GM23338 (cell line): ENCODE measurements around the gene PTPRN2. TPM values are rescaled to one million over a fixed set of nuclear protein-coding genes. Genes with fewer than 3 reads are reported as not detected.

Experiments used
- ATAC-seq: fragments of 200-7000 bp; cut with Tn5 transposase; 3 replicates; pipeline ENCODE4 v1.9.1; 2020
- DNase-seq: peaks from one replicate; pipeline ENCODE4 v3.0.0-alpha.2; 2015; ENCODE audit warnings: low spot score
- H2AFZ ChIP-seq: fragments of 200-600 bp; sonication (generic); 2 replicates; pipeline ENCODE4 v1.8.0; 2016; ENCODE audit warnings: antibody characterized with exemption, mild to moderate bottlenecking, moderate library complexity
- H3F3A ChIP-seq: fragments of 200-600 bp; sonication (generic); replicated peaks from 2 replicates; pipeline ENCODE4 v1.8.0; 2017; ENCODE audit warnings: antibody characterized with exemption, mixed run types, low read depth
- H3K27ac ChIP-seq: fragments of 200-600 bp; sonication (generic); 2 replicates; pipeline ENCODE4 v1.6.1; 2016; ENCODE audit warnings: low read depth
- H3K27me3 ChIP-seq: fragments of 200-600 bp; sonication (generic); 2 replicates; pipeline ENCODE4 v1.8.0; 2016; ENCODE audit warnings: mild to moderate bottlenecking, mixed run types, moderate library complexity; ENCODE audit not compliant: insufficient read depth
- H3K36me3 ChIP-seq: fragments of 200-600 bp; sonication (generic); 2 replicates; pipeline ENCODE4 v1.8.0; 2016; ENCODE audit warnings: mild to moderate bottlenecking; ENCODE audit not compliant: insufficient read depth
- H3K4me1 ChIP-seq: fragments of 200-600 bp; sonication (generic); 2 replicates; pipeline ENCODE4 v1.8.0; 2016; ENCODE audit warnings: mild to moderate bottlenecking, moderate library complexity; ENCODE audit not compliant: insufficient read depth
- H3K4me2 ChIP-seq: fragments of 200-600 bp; sonication (generic); 2 replicates; pipeline ENCODE4 v1.7.1; 2017; ENCODE audit warnings: mixed run types
- H3K4me3 ChIP-seq: fragments of 200-600 bp; sonication (generic); 2 replicates; pipeline ENCODE4 v1.6.1; 2016; ENCODE audit warnings: mixed run types
- H3K79me2 ChIP-seq: fragments of 200-600 bp; sonication (generic); replicated peaks from 2 replicates; pipeline ENCODE4 v1.8.0; 2017; ENCODE audit warnings: mild to moderate bottlenecking; ENCODE audit not compliant: insufficient read depth
- H3K9me2 ChIP-seq: fragments of 200-600 bp; sonication (generic); 2 replicates; pipeline ENCODE4 v1.8.0; 2017; ENCODE audit not compliant: insufficient read depth
- H4K20me1 ChIP-seq: fragments of 200-600 bp; sonication (generic); replicated peaks from 2 replicates; pipeline ENCODE4 v1.8.0; 2017; ENCODE audit warnings: mild to moderate bottlenecking; ENCODE audit not compliant: insufficient read depth
- H3K27ac Mint-ChIP-seq: 2 replicates; pipeline ENCODE4 v1.8.0; 2020; ENCODE audit warnings: inconsistent platforms, mild to moderate bottlenecking, moderate library complexity, mixed read lengths
- H3K27me3 Mint-ChIP-seq: 3 replicates; pipeline ENCODE4 v1.8.0; 2022; ENCODE audit warnings: low read depth, mild to moderate bottlenecking, moderate library complexity, mixed read lengths, inconsistent platforms; ENCODE audit not compliant: insufficient read depth, poor library complexity
- H3K36me3 Mint-ChIP-seq: 3 replicates; pipeline ENCODE4 v1.8.0; 2021; ENCODE audit warnings: low read depth, mild to moderate bottlenecking, inconsistent platforms, moderate library complexity, mixed read lengths
- H3K4me1 Mint-ChIP-seq: 3 replicates; pipeline ENCODE4 v1.8.0; 2020; ENCODE audit warnings: mild to moderate bottlenecking, inconsistent platforms, mixed read lengths
- H3K4me3 Mint-ChIP-seq: 3 replicates; pipeline ENCODE4 v1.8.0; 2021; ENCODE audit warnings: moderate library complexity, mild to moderate bottlenecking, inconsistent platforms, mixed read lengths
- H3K9me3 Mint-ChIP-seq: 3 replicates; pipeline ENCODE4 v1.8.0; 2020; ENCODE audit warnings: moderate library complexity, mild to moderate bottlenecking, inconsistent platforms, mixed read lengths
- CREB1 ChIP-seq: fragments of 250-450 bp; sonication (Bioruptor Pico); IDR thresholded peaks from 2 replicates; pipeline ENCODE4 v1.5.0; 2020; ENCODE audit warnings: low read depth, mild to moderate bottlenecking, moderate library complexity
- CTCF ChIP-seq, 2 experiments: fragments of 200-600 bp in 1 of 2; sonication (generic) in 1 of 2; conservative IDR thresholded peaks; 2 replicates each; pipeline versions ENCODE4 v1.5.1 to v1.6.1; 2016 to 2017; ENCODE audit warnings: antibody characterized with exemption in 2 of 2, low read depth in 2 of 2, mild to moderate bottlenecking in 2 of 2, moderate library complexity in 1 of 2
- ETS1 ChIP-seq: IDR thresholded peaks from 2 replicates; pipeline ENCODE4 v1.6.1; 2016; ENCODE audit warnings: antibody characterized with exemption
- EZH2 ChIP-seq: fragments of 200-600 bp; sonication (generic); IDR thresholded peaks from one replicate; pipeline ENCODE4 v1.8.0; 2017; ENCODE audit warnings: antibody characterized with exemption, mild to moderate bottlenecking, low read depth; ENCODE audit not compliant: unreplicated experiment
- EZH2phosphoT487 ChIP-seq: fragments of 200-600 bp; sonication (generic); IDR thresholded peaks from one replicate; pipeline ENCODE4 v1.8.1; 2018; ENCODE audit warnings: antibody characterized with exemption; ENCODE audit not compliant: unreplicated experiment
- JUNB ChIP-seq: IDR thresholded peaks from one replicate; pipeline ENCODE4 v1.6.1; 2016; ENCODE audit warnings: antibody characterized with exemption; ENCODE audit not compliant: unreplicated experiment
- NANOG ChIP-seq: IDR thresholded peaks from 2 replicates; pipeline ENCODE4 v1.6.1; 2016; ENCODE audit warnings: antibody characterized with exemption, borderline replicate concordance
- POLR2AphosphoS5 ChIP-seq: IDR thresholded peaks from 2 replicates; pipeline ENCODE4 v1.6.1; 2016; ENCODE audit warnings: antibody characterized with exemption, low read depth
- REST ChIP-seq: IDR thresholded peaks from one replicate; pipeline ENCODE4 v1.6.1; 2018; ENCODE audit warnings: antibody characterized with exemption; ENCODE audit not compliant: unreplicated experiment
- STAT1 ChIP-seq: IDR thresholded peaks from one replicate; pipeline ENCODE4 v1.6.1; 2016; ENCODE audit warnings: antibody characterized with exemption; ENCODE audit not compliant: unreplicated experiment
- ZNF114 ChIP-seq: fragments of 250-450 bp; sonication (Bioruptor Pico); IDR thresholded peaks from 2 replicates; pipeline ENCODE4 v1.5.0; 2020; ENCODE audit warnings: mild to moderate bottlenecking, moderate library complexity
- ZNF331 ChIP-seq: fragments of 250-450 bp; sonication (Bioruptor Pico); IDR thresholded peaks from 2 replicates; pipeline ENCODE4 v1.5.0; 2020; ENCODE audit warnings: low read depth, mild to moderate bottlenecking, moderate library complexity
- ZNF462 ChIP-seq: fragments of 250-450 bp; sonication (Bioruptor Pico); IDR thresholded peaks from 2 replicates; pipeline ENCODE4 v1.5.0; 2020; ENCODE audit warnings: mild to moderate bottlenecking, moderate library complexity
- polyA plus RNA-seq: library from polyadenylated mRNA; unstranded; fragments of >200 nt; fragmentation: Nextera tagmentation; extraction: Ambion mirVana; gene quantifications from 2 replicates; pipeline ENCODE4 v1.2.1, GENCODE V29; 2016
- total RNA-seq: library from RNA; depleted of rRNA; stranded (reverse); fragments of >200 nt; shearing (Covaris generic); gene quantifications from 2 replicates; pipeline ENCODE4 v1.2.3, GENCODE V29; 2014

PTPRN2 gene
- total and polyA plus RNA-seq, 2 experiments from 2014 or later, result 0.87 to 4.0 TPM

GRCh38 chr7:157795643-157796042 lies 792.0 kb downstream of the PTPRN2 start:
- H3K27ac Mint-ChIP-seq, result no peak overlapping the region

More at GRCh38 chr7:157795643-157796042, 792.0 kb downstream of the PTPRN2 start:
- H3K79me2 ChIP-seq, result no peaks in the 10 kb centered on the region
- no peak overlapping the region for H3K4me3 ChIP-seq
- peaks cover 94% of the 10 kb centered on the region for H3K9me3 Mint-ChIP-seq
- no peak overlapping the region for H3K4me3 Mint-ChIP-seq
- no peaks in the 10 kb centered on the region for H3F3A ChIP-seq
- H2AFZ ChIP-seq, result no peak overlapping the region
- H3K27me3 Mint-ChIP-seq, result peaks cover 10% of the 10 kb centered on the region
- ATAC-seq, result no peak
- no peak overlapping the region for H3K27ac ChIP-seq
- H4K20me1 ChIP-seq, result no peaks in the 10 kb centered on the region
- no peak for DNase-seq
- no peak overlapping the region for H3K4me2 ChIP-seq
- no peaks in the 10 kb centered on the region for H3K9me2 ChIP-seq
- H3K4me1 ChIP-seq, result no peaks in the 10 kb centered on the region
- H3K36me3 ChIP-seq, result no peaks in the 10 kb centered on the region; the same call in 1 of the 2 replicates
- TF ChIP-seq STAT1 (no peak), ETS1 (no peak), CTCF (conservative IDR thresholded peaks at IDR 0.05; ENCODE audit: low read depth in 2 of 2) (no peak), REST (no peak), ZNF462 (CRISPR knock-in tag) (no peak), JUNB (no peak), EZH2 (no peak), ZNF114 (CRISPR knock-in tag) (no peak), POLR2AphosphoS5 (no peak), EZH2phosphoT487 (no peak), CREB1 (CRISPR knock-in tag) (no peak), ZNF331 (CRISPR knock-in tag) (no peak), NANOG (no peak)
- no peaks in the 10 kb centered on the region for H3K27me3 ChIP-seq
- peaks cover 56% of the 10 kb centered on the region for H3K36me3 Mint-ChIP-seq
- H3K4me1 Mint-ChIP-seq, result no peaks in the 10 kb centered on the region; the same call in 2 of the 3 replicates
